Ishikawa (cell line): ENCODE measurements around the gene TMX4.

Experiments
- EGR1 ChIP-seq: IDR thresholded peaks from 2 replicates; pipeline ENCODE4 v1.6.1; 2012
- EP300 ChIP-seq: IDR thresholded peaks from 2 replicates; pipeline ENCODE4 v1.6.1; 2012; ENCODE audit warnings: borderline replicate concordance
- FOXM1 ChIP-seq: IDR thresholded peaks from 2 replicates; pipeline ENCODE4 v1.6.1; 2012; ENCODE audit warnings: low read depth, borderline replicate concordance
- RAD21 ChIP-seq: IDR thresholded peaks from 2 replicates; pipeline ENCODE4 v1.6.1; 2012; ENCODE audit warnings: low read depth
- TCF12 ChIP-seq: IDR thresholded peaks from 2 replicates; pipeline ENCODE4 v1.6.1; 2012; ENCODE audit warnings: low read depth
- YY1 ChIP-seq: IDR thresholded peaks from 2 replicates; pipeline ENCODE4 v1.6.1; 2012; ENCODE audit warnings: low read depth
- TF ChIP-seq, protein P1 (sequence below): IDR thresholded peaks from 2 replicates; pipeline ENCODE4 v1.6.1; 2012
- TF ChIP-seq, protein P2 (sequence below): IDR thresholded peaks from 2 replicates; pipeline ENCODE4 v1.6.1; 2012; ENCODE audit warnings: low read depth, mild to moderate bottlenecking

- TF ChIP-seq, protein P1, sequence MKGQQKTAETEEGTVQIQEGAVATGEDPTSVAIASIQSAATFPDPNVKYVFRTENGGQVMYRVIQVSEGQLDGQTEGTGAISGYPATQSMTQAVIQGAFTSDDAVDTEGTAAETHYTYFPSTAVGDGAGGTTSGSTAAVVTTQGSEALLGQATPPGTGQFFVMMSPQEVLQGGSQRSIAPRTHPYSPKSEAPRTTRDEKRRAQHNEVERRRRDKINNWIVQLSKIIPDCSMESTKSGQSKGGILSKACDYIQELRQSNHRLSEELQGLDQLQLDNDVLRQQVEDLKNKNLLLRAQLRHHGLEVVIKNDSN = no peak
- TF ChIP-seq EP300 (no peak), EGR1 (no peak), YY1 (no peak), TCF12 (no peak), RAD21 (no peak), FOXM1 (no peak)
- TF ChIP-seq, protein P2, sequence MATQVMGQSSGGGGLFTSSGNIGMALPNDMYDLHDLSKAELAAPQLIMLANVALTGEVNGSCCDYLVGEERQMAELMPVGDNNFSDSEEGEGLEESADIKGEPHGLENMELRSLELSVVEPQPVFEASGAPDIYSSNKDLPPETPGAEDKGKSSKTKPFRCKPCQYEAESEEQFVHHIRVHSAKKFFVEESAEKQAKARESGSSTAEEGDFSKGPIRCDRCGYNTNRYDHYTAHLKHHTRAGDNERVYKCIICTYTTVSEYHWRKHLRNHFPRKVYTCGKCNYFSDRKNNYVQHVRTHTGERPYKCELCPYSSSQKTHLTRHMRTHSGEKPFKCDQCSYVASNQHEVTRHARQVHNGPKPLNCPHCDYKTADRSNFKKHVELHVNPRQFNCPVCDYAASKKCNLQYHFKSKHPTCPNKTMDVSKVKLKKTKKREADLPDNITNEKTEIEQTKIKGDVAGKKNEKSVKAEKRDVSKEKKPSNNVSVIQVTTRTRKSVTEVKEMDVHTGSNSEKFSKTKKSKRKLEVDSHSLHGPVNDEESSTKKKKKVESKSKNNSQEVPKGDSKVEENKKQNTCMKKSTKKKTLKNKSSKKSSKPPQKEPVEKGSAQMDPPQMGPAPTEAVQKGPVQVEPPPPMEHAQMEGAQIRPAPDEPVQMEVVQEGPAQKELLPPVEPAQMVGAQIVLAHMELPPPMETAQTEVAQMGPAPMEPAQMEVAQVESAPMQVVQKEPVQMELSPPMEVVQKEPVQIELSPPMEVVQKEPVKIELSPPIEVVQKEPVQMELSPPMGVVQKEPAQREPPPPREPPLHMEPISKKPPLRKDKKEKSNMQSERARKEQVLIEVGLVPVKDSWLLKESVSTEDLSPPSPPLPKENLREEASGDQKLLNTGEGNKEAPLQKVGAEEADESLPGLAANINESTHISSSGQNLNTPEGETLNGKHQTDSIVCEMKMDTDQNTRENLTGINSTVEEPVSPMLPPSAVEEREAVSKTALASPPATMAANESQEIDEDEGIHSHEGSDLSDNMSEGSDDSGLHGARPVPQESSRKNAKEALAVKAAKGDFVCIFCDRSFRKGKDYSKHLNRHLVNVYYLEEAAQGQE = no peak
Measured at GRCh38 chr20:7993238-7993637, 26.3 kb downstream of the TMX4 start.
